HL-60 (cell line): ENCODE measurements around the gene SSRP1.

Experiments
- DNase-seq, 2 experiments: peaks; one replicate each; pipeline ENCODE4 v3.0.0-alpha.2; 2010 to 2020; ENCODE audit warnings: low read depth in 1 of 2, low spot score in 1 of 2
- H3K27ac ChIP-seq: fragments of 250-450 bp; sonication (Bioruptor Pico); replicated peaks from 2 replicates; pipeline ENCODE4 v1.5.1; 2020; ENCODE audit warnings: mild to moderate bottlenecking, moderate library complexity
- H3K27me3 ChIP-seq: fragments of 250-450 bp; sonication (Bioruptor Pico); 2 replicates; pipeline ENCODE4 v1.5.1; 2021; ENCODE audit warnings: mild to moderate bottlenecking, moderate library complexity; ENCODE audit not compliant: insufficient read depth, poor library complexity, severe bottlenecking
- H3K4me3 ChIP-seq: replicated peaks from 2 replicates; pipeline ENCODE4 v1.5.1; 2011; ENCODE audit warnings: mild to moderate bottlenecking, control low read depth, low read length; ENCODE audit not compliant: insufficient read depth
- CTCF ChIP-seq: IDR thresholded peaks from one replicate; pipeline ENCODE4 v1.5.1; 2011; ENCODE audit warnings: low read length, control low read depth, inconsistent platforms; ENCODE audit not compliant: insufficient read depth
- GABPA ChIP-seq: IDR thresholded peaks from 2 replicates; pipeline ENCODE4 v1.6.1; 2012; ENCODE audit warnings: low read depth
- POLR2AphosphoS5 ChIP-seq: IDR thresholded peaks from 2 replicates; pipeline ENCODE4 v1.6.1; 2012; ENCODE audit warnings: low read depth
- SPI1 ChIP-seq: IDR thresholded peaks from 2 replicates; pipeline ENCODE4 v1.6.1; 2012; ENCODE audit warnings: low read depth, mild to moderate bottlenecking, borderline replicate concordance
- TF ChIP-seq, protein P1 (sequence below): IDR thresholded peaks from 2 replicates; pipeline ENCODE4 v1.6.1; 2012; ENCODE audit warnings: low read depth; ENCODE audit not compliant: insufficient replicate concordance

SSRP1 gene

DNA sequence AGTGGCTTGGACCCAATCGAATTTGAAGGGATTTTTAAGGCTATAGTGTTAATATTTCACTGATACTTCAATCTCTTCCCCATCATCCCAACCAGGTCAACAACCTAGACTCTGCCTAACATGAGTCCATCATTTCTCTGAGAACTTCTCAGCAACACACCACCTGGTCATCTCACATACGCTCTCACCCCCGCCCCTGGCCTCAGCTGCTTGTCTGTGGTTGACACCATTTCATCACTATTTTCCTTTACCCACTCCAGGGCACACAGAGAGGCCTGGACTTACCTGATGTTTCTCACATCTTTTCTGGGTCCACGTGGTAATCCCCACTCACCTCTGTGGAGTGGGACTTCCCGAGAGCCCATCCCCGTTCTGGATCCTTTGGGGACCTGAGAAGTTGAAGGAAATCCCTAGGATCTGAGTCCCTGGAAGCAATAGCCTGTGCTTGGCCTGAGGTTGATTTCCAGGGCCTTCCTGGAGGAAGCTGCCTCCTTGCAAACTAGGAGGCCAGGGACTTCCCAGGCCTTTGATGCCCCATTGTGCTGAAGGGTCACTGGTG, 5.6 kb upstream of the SSRP1 start:
- no peak for TF ChIP-seq CTCF
- no peak for TF ChIP-seq POLR2AphosphoS5
- no peak for TF ChIP-seq GABPA
- TF ChIP-seq, protein P1, sequence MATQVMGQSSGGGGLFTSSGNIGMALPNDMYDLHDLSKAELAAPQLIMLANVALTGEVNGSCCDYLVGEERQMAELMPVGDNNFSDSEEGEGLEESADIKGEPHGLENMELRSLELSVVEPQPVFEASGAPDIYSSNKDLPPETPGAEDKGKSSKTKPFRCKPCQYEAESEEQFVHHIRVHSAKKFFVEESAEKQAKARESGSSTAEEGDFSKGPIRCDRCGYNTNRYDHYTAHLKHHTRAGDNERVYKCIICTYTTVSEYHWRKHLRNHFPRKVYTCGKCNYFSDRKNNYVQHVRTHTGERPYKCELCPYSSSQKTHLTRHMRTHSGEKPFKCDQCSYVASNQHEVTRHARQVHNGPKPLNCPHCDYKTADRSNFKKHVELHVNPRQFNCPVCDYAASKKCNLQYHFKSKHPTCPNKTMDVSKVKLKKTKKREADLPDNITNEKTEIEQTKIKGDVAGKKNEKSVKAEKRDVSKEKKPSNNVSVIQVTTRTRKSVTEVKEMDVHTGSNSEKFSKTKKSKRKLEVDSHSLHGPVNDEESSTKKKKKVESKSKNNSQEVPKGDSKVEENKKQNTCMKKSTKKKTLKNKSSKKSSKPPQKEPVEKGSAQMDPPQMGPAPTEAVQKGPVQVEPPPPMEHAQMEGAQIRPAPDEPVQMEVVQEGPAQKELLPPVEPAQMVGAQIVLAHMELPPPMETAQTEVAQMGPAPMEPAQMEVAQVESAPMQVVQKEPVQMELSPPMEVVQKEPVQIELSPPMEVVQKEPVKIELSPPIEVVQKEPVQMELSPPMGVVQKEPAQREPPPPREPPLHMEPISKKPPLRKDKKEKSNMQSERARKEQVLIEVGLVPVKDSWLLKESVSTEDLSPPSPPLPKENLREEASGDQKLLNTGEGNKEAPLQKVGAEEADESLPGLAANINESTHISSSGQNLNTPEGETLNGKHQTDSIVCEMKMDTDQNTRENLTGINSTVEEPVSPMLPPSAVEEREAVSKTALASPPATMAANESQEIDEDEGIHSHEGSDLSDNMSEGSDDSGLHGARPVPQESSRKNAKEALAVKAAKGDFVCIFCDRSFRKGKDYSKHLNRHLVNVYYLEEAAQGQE = no peak
- no peak for TF ChIP-seq SPI1
- Histone ChIP-seq H3K27ac (no peak overlapping the region), H3K27me3 (no peaks in the 10 kb centered on the region), H3K4me3 (no peak overlapping the region)
- no peak for DNase-seq

- no peak overlapping the region for H3K27ac ChIP-seq
- no peak for DNase-seq
- no peaks in the 10 kb centered on the region for H3K27me3 ChIP-seq
- TF ChIP-seq, protein P1 = no peak
- no peak for TF ChIP-seq SPI1
- no peak for TF ChIP-seq POLR2AphosphoS5
- no peak for TF ChIP-seq CTCF
- TF ChIP-seq GABPA = no peak
- H3K4me3 ChIP-seq = no peak overlapping the region
These were observed 4.4 kb upstream of the SSRP1 start for GRCh38 chr11:57340039-57340615.

GRCh38 chr11:57339328-57339727, 3.6 kb upstream of the SSRP1 start:
- no peak for DNase-seq
- Histone ChIP-seq H3K4me3 (no peak overlapping the region), H3K27ac (no peak overlapping the region), H3K27me3 (no peaks in the 10 kb centered on the region)
- TF ChIP-seq, protein P1 = no peak
- no peak for TF ChIP-seq GABPA
- no peak for TF ChIP-seq POLR2AphosphoS5
- no peak for TF ChIP-seq CTCF
- TF ChIP-seq SPI1 = no peak
